ENCODE measurements around the gene ZNF487. TPM values are rescaled to one million over a fixed set of nuclear protein-coding genes. Genes with fewer than 3 reads are reported as not detected.
A peak's percentile ranks its signal among the peaks of the same experiment; 100 is the strongest.
"Not testable (repeated sequence)": the region's sequence is repeated elsewhere in the genome, so short reads cannot be mapped to it uniquely, and the experiment has no call there.

Gene ZNF487
- 1.5 and 1.6 TPM in 2 replicates for total RNA-seq

DNA sequence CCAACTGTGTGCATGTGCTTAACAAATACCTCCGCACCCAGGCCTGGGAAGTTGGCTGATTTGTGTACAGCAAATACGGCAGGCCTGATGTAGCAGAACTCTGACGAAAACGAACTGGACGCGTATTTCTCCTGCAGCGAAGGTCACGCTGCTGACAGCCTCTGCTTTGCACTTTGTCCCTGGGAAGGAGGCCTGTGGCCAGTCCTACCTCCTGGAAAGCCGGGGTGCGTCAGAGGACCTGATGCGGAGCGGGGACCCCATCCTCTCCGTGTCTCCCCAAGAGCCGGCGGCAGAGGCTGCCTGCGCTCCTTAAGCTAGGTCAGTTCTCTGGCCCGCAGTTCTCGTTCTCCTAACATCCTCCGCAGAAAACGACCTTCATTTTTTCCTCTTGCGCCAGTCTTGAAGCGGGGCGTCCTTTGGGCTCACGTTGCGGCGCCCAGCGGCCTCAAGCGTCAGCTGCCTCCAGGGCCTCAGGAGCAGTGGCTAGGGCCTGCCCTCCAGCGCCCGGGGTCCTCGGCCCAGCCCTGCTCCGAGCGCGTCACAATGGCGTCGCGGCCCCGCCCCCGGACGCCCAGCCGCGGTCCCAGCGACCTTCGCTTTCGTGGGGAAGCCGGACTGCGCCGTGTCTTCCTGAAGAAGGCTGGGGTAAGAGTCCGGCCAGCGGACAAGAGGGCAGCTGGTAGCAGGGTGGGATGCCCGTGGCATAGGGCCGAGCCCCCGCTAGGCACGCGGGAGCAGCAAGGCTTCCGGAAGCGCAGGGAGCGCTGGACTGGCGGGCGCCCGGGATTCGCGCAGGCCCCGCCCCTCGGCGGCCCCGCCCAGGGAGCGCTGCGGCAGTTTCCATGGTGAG lies at the start of gene ZNF487:
Gene ZNF487 (plus strand): TSS at position 821 of the 850 bp plus-strand sequence. CDS start 38,703 bp downstream, outside the sequence.
- peak within 1 kb of the TSS; percentile 99 for H3K27ac Mint-ChIP-seq
- no peaks in the 10 kb centered on the region for H3K27me3 Mint-ChIP-seq
- H3K4me1 Mint-ChIP-seq = peaks cover 13% of the 10 kb centered on the region
- intact Hi-C loops (cut with micrococcal nuclease) = loop anchor here (1.0 kb wide), 3 partner anchors 16 to 39 kb away; partner anchors contain the start of gene HNRNPF
- H3K9me3 Mint-ChIP-seq = no peaks in the 10 kb centered on the region
- H3K4me3 Mint-ChIP-seq = peak within 1 kb of the TSS; percentile 95
- peak; percentile 98 for DNase-seq
- H3K36me3 Mint-ChIP-seq (ENCODE audit: low read depth) = peaks cover 5% of the 10 kb centered on the region

DNA sequence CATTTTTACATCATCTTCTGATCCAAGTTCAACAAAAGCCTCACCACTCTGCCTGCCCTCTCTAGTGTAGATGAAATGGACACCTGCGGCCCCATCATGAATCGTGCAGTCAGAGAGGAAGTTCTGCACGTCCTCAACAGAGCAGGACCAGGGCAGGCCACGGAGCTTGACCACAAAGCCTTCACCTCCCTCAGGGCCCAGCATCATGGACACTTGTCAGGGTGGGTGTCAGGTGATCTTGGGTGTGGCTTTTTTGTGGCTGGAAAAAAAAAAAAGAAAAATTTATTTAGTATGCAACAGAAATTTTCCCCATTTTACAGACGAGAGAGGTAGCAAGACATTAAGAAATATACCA lies 49.3 kb upstream of the ZNF487 start:
- H3K9me3 Mint-ChIP-seq = no peaks in the 10 kb centered on the region
- no peak for DNase-seq
- peaks cover 73% of the 10 kb centered on the region for H3K36me3 Mint-ChIP-seq (ENCODE audit: low read depth)
- H3K27ac Mint-ChIP-seq = no peak overlapping the region
- intact Hi-C loops (cut with micrococcal nuclease) = no loop called here
- H3K4me1 Mint-ChIP-seq = peaks cover 43% of the 10 kb centered on the region
- no peak overlapping the region for H3K4me3 Mint-ChIP-seq
- H3K27me3 Mint-ChIP-seq = no peaks in the 10 kb centered on the region

DNA sequence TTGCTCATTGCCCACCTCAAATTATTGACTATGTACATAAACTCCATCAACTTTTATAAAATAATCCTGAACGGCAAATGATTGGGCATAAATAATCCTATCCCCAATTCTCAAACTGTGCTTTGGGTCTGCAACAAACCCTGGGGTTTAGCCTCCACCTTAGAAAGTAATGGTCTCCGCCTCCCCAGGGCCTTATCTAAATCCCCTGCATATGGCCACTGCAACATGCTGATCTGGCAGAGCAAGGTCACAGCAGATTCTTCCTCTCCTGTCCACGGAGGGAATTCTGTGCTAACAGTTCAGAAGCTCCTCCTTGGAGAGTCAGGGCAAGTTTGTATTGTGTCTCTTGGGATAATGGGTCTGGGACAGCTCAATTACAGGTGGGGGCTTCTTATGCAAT lies 47.0 kb upstream of the ZNF487 start:
- Mint-ChIP-seq H3K36me3 (ENCODE audit: low read depth) (peaks cover 83% of the 10 kb centered on the region), H3K27me3 (no peaks in the 10 kb centered on the region), H3K4me1 (peaks cover 58% of the 10 kb centered on the region), H3K27ac (no peak overlapping the region), H3K9me3 (no peaks in the 10 kb centered on the region), H3K4me3 (no peak overlapping the region)
- intact Hi-C loops (cut with micrococcal nuclease) = no loop called here
- no peak for DNase-seq

DNA sequence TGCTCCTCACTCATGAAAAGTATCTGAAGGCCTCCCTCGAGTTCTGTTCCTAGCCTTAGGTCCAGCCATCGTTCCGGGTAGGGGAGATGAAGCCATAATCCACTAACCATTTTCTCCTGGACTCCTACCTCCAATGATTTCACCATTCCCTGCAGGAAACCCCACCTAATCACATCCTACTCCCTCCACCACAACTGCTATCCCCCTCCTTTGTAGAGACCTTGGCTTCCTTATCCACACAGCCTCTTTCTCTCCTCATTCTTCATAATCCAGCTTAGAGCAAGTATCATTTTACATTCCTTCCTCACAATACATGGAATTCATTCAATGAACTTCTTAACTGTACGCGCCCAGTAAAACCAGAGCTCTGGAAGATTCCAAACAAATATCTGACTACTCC lies 46.6 kb upstream of the ZNF487 start:
- Mint-ChIP-seq H3K36me3 (ENCODE audit: low read depth) (peaks cover 86% of the 10 kb centered on the region), H3K27ac (peak overlapping the region; percentile 62), H3K9me3 (no peaks in the 10 kb centered on the region), H3K4me3 (peak overlapping the region; percentile 19), H3K4me1 (peaks cover 63% of the 10 kb centered on the region), H3K27me3 (no peaks in the 10 kb centered on the region)
- intact Hi-C loops (cut with micrococcal nuclease) = no loop called here
- DNase-seq = no peak

DNA sequence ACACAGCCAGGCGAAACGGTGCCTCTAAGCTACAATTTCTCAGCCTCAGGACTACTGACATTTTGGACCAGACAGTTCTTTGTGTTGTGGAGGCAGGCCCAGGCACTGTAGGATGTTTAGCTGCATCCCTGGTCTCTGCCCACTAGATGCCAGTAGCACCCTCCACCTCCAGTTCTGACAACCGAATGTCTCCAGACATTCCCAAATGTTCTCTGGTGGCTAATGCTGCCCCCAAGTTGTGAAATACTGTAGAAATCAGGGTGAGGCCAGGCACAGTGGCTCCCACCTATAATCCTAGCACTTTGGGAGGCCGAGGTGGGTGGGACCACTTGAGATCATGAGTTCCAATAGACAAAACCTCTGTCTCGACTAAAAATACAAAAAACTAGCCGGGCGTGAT lies 46.2 kb upstream of the ZNF487 start:
- no peaks in the 10 kb centered on the region for H3K9me3 Mint-ChIP-seq
- no peaks in the 10 kb centered on the region for H3K27me3 Mint-ChIP-seq
- H3K27ac Mint-ChIP-seq = no peak overlapping the region
- peaks cover 86% of the 10 kb centered on the region for H3K36me3 Mint-ChIP-seq (ENCODE audit: low read depth)
- H3K4me3 Mint-ChIP-seq = no peak overlapping the region
- intact Hi-C loops (cut with micrococcal nuclease) = no loop called here
- DNase-seq = no peak
- peaks cover 67% of the 10 kb centered on the region for H3K4me1 Mint-ChIP-seq

DNA sequence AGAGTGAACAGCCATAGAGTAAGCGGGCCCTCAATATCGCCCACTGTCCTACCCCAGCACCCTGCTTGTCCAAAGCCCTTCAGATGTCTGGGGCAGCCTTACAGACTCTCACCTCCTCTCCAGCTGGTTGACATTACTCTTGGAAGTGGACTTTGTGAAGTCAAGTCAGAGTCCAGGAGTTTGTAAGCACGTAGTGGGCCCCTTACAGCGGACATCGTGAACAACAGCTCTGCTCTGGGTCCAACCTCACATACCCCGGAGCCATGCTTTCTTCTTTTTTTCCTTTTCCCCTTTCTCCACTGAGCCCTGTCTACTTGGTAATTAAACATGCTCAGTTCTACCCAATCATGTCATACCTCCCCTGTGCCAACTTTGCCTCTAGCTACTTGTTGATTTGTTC lies 45.4 kb upstream of the ZNF487 start:
- intact Hi-C loops (cut with micrococcal nuclease) = no loop called here
- Mint-ChIP-seq H3K36me3 (ENCODE audit: low read depth) (peaks cover 89% of the 10 kb centered on the region), H3K27ac (no peak overlapping the region), H3K9me3 (no peaks in the 10 kb centered on the region), H3K4me3 (no peak overlapping the region), H3K27me3 (no peaks in the 10 kb centered on the region), H3K4me1 (peaks cover 72% of the 10 kb centered on the region)
- DNase-seq = no peak

DNA sequence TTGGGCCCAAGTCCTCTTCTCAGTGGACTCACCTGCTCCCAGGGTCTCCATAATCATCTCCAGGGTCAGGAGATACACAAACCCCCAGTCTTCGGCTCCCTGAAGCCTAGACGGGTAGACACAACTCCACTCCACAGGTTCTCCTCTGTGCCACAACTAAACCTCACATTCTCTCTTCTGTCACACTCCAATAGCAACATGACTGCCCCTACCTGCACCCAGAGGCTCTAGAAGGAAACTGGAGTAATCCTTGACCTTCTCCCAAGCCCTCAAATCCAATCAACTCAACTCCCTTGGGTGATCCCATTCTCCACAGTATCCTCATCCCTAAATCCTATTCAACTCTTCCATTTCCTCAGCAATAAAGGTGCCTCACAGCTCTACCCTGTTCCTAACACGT lies 44.2 kb upstream of the ZNF487 start:
- Mint-ChIP-seq H3K36me3 (ENCODE audit: low read depth) (peaks cover 84% of the 10 kb centered on the region), H3K4me1 (peaks cover 65% of the 10 kb centered on the region), H3K4me3 (peak overlapping the region; percentile 18), H3K27ac (peak overlapping the region; percentile 68), H3K27me3 (no peaks in the 10 kb centered on the region), H3K9me3 (no peaks in the 10 kb centered on the region)
- intact Hi-C loops (cut with micrococcal nuclease) = no loop called here
- DNase-seq = no peak

DNA sequence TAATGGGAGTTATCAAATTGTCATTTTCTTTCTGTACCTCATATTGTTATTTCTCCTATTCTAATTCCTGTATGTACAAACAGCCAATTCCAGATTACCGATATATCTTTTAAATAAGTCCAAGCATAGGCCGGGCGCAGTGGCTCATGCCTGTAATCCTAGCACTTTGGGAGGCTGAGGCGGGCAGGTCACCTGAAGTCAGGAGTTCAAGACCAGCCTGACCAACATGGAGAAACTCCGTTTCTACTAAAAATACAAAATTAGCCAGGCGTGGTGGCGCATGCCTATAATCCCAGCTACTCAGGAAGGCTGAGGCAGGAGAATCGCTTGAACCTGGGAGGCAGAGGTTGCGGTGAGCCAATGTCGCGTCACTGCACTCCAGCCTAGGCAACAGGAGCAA lies 43.7 kb upstream of the ZNF487 start:
- H3K9me3 Mint-ChIP-seq; H3K4me3 Mint-ChIP-seq; DNase-seq; intact Hi-C loops (cut with micrococcal nuclease); H3K27me3 Mint-ChIP-seq: not testable (repeated sequence)
- Mint-ChIP-seq H3K4me1 (peaks cover 68% of the 10 kb centered on the region), H3K36me3 (ENCODE audit: low read depth) (peaks cover 84% of the 10 kb centered on the region), H3K27ac (peak overlapping the region; percentile 68)

DNA sequence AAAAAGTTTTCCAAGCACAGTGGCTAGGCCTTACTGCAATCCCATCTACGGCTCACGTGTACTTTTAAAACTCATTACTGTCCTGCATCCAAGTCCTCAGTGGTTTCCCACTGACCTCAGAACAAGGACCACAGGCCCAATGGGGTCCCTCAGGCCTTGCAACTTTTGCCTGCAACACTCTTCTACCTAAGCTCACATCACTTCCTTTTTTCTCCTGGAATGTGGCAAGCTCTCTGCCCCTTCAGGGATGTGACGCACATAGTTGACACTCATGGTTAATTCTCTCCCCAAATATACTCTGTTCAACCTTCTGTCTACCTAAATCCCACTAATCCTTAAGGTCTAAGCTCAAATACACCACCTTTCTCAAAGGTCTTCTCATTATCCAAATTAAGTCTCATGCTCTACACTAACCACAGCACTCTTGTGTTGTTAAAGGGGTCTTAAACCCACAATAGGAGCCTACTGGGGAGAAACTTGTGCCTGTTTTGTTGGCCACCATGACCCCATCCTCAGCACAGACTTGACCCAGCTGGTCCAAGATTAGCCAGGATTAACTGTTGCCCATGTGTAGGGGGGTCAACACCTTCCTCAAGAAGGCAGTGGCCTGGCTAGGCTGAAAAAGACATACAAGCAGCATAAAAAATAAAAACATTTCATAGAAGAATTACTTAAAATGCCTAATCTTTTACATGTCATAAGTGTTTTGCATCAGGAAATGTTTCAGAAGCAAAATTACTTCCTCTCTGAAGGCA lies 43.1 kb upstream of the ZNF487 start:
- intact Hi-C loops (cut with micrococcal nuclease) = loop anchor here (2.0 kb wide), 1 partner anchor 31 kb away; no protein-coding TSS in a partner anchor
- Mint-ChIP-seq H3K27ac (peak overlapping the region; percentile 63), H3K9me3 (no peaks in the 10 kb centered on the region), H3K36me3 (ENCODE audit: low read depth) (peaks cover 81% of the 10 kb centered on the region), H3K4me3 (peak overlapping the region; percentile 6), H3K4me1 (peaks cover 65% of the 10 kb centered on the region), H3K27me3 (no peaks in the 10 kb centered on the region)
- no peak for DNase-seq

DNA sequence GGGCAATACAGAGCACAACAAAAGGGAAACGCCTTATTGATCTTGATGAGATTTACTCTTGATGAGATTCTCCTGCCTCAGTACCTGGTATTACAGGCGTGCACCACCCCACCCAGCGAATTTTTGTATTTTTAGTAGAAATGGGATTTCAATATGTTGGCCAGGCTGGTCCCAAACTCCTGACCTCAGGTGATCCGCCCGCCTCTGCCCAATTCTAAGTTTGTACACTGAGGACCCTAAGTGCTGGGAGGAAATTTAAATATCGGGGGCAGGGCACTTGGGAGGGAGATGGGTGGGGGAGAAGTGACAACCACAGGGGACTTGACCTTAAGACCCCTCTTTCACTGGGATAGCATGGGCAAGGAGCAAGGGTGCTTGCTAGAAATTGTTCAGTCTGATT lies 42.0 kb upstream of the ZNF487 start:
- intact Hi-C loops (cut with micrococcal nuclease) = loop anchor here (2.0 kb wide), 1 partner anchor 32 kb away; no protein-coding TSS in a partner anchor
- Mint-ChIP-seq H3K27me3 (no peaks in the 10 kb centered on the region), H3K4me1 (peaks cover 70% of the 10 kb centered on the region), H3K9me3 (no peaks in the 10 kb centered on the region), H3K4me3 (peak overlapping the region; percentile 90), H3K27ac (peak overlapping the region; percentile 94), H3K36me3 (ENCODE audit: low read depth) (peaks cover 79% of the 10 kb centered on the region)
- no peak for DNase-seq

DNA sequence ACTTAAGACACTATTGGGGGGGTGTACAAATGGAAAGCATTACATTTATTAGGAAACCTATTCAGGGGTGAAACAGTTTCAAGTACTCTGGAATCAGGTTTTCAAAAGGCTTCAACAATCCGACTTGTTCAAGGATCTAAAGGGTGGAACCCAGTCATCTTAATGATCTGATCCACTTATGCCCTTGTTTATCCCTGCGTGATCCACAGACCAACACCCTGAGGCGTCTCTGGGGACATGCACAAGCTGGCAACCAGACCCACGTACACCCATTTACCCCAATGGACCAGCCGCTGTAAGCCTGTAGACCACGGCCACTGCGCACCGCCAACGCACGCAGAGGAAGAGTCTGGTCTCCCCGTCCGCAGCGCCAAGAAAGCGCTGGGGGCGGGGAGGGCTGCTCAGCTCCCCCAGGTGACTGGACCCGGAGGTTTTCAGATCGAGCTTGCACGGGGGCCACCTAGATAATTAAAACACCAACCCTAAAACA lies 41.3 kb upstream of the ZNF487 start:
- DNase-seq = no peak

DNA sequence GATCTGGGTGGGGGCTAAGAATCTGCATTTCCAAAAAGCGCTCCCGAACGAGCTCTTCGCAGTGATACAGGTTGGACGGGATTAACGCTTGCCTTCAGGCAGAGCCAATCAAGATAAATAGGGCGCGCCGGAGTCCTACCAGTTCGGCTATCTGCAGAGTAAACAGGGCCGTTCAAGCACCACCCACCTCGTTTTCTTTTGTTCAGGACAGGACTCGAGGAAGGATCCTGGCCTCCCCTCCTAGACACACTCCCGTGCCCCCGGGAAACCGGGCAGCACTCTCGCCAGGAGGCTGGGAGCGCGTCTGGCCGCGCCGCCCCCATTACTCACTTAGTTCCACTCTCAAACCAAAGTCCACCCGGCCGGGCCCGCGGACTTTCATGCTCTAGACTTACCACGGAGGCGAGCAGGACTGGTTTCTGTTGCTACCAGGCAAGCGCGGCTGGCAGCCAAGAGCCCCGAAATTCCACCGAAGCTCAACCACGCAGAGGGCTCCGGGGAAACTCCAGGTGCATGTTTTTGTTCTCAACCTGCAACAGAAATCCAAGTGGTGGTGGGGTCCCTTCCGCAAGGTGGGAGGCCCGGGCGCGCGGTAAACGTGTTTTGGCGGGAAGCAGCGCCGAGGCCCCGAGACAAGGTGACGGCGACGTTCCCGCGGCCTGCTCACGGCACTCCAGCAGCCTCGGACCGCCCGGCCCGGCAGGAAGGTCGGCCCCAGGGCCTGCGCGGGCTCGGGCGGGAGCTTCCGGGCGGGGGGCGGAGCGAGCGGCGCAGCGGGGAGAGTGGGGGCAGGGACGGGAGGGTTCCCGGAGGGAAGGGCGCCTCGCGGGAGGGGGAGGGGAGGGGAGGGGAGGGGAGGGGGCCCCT lies 40.6 kb upstream of the ZNF487 start:
- Mint-ChIP-seq H3K4me3 (peak overlapping the region; percentile 90), H3K27me3 (no peaks in the 10 kb centered on the region), H3K36me3 (ENCODE audit: low read depth) (peaks cover 72% of the 10 kb centered on the region), H3K9me3 (no peaks in the 10 kb centered on the region), H3K27ac (peak overlapping the region; percentile 94), H3K4me1 (peaks cover 71% of the 10 kb centered on the region)
- intact Hi-C loops (cut with micrococcal nuclease) = no loop called here
- DNase-seq = peak; percentile 93

More for the DNA sequence above, 41.3 kb upstream of the ZNF487 start:
- intact Hi-C loops (cut with micrococcal nuclease) = loop anchor here (2.0 kb wide), 1 partner anchor 33 kb away; no protein-coding TSS in a partner anchor
- Mint-ChIP-seq H3K4me3 (peak overlapping the region; percentile 90), H3K36me3 (ENCODE audit: low read depth) (peaks cover 75% of the 10 kb centered on the region), H3K9me3 (no peaks in the 10 kb centered on the region), H3K27ac (peak overlapping the region; percentile 94), H3K4me1 (peaks cover 69% of the 10 kb centered on the region), H3K27me3 (no peaks in the 10 kb centered on the region)

DNA sequence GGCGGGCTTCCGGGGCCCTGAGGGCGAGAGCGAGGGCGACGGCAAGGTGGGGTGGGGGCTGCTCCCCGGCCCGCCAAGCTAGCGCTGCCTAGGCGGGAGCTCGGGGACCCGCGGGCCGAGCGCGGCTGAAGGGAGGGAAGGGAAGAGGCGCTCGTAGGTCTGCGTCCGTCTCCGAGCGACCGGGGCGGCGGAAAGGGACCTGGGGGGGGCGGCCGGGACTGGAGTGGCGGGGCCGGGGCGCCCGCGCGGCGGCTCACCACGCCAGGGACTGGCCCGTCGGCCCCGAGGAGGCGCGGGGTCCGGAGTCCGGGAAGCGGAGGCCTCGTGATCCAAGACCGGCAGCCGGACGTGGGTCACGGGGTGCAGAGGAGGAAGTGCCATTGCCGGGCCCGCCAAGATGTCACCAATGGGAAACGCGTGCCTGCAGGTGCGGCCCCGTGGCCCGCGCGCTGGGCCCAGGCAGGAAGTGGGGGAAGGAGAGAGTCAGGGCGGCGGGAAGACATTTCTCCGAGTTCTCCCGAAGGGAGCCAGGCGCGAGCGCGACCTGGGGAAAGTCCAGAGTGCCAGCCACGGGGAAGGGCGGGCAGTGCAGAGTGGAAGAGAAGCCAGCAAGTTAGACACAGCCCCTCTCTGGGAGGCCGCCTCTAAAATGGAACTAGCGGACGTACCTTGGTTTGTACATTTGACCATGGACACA lies 39.8 kb upstream of the ZNF487 start:
- Mint-ChIP-seq H3K4me1 (peaks cover 72% of the 10 kb centered on the region), H3K36me3 (ENCODE audit: low read depth) (peaks cover 70% of the 10 kb centered on the region), H3K27ac (peak overlapping the region; percentile 93), H3K9me3 (no peaks in the 10 kb centered on the region), H3K27me3 (no peaks in the 10 kb centered on the region), H3K4me3 (peak overlapping the region; percentile 90)
- intact Hi-C loops (cut with micrococcal nuclease) = loop anchor here (1.0 kb wide), 3 partner anchors 10 to 39 kb away; no protein-coding TSS in a partner anchor
- DNase-seq = peak; percentile 95
